ENCODE measurements around the gene PXK.

DNA sequence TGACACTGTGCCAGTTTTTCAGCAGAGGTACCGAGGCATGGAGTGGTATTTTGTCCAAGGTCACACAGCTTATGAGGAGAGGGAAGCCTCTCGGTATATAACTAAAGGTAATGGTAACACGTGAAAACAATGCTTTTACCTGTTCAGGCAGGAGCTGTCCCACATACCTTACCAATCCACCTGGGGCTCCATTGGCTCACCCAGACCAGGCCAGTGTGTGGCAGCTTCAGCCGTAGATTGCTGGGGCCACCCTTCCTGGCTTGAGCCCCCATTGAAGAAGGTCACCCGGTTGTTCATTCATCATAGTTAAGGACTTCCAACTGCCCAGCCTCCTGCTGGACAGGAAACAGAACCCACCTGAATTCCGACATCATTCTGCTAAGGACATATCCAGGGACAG, 35.8 kb upstream of the PXK start:
- TF ChIP-seq, protein P1, sequence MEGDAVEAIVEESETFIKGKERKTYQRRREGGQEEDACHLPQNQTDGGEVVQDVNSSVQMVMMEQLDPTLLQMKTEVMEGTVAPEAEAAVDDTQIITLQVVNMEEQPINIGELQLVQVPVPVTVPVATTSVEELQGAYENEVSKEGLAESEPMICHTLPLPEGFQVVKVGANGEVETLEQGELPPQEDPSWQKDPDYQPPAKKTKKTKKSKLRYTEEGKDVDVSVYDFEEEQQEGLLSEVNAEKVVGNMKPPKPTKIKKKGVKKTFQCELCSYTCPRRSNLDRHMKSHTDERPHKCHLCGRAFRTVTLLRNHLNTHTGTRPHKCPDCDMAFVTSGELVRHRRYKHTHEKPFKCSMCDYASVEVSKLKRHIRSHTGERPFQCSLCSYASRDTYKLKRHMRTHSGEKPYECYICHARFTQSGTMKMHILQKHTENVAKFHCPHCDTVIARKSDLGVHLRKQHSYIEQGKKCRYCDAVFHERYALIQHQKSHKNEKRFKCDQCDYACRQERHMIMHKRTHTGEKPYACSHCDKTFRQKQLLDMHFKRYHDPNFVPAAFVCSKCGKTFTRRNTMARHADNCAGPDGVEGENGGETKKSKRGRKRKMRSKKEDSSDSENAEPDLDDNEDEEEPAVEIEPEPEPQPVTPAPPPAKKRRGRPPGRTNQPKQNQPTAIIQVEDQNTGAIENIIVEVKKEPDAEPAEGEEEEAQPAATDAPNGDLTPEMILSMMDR (IDR thresholded peaks at IDR 0.05; ENCODE audit: poor library complexity): no peak
- no peak for TF ChIP-seq EZH2phosphoT487 (IDR thresholded peaks at IDR 0.05; ENCODE audit: low read depth, severe bottlenecking, unreplicated experiment)

Measured in hepatocyte (in vitro differentiated cells).